Cardiac septum (tissue), 1 donor: Measurements from ENCODE around the gene DEPP1. TPM values are rescaled to one million over a fixed set of nuclear protein-coding genes. Genes with fewer than 3 reads are reported as not detected.

Experiments
- DNase-seq: peaks from one replicate; pipeline ENCODE4 v3.0.0-alpha.2; 2020; ENCODE audit warnings: low spot score
- intact Hi-C: fragments of 100-400 bp; cut with DNase I; formaldehyde crosslinking; loops from one replicate; pipeline ENCODE4 v1.14.0; 2022
- total RNA-seq: library from RNA; stranded (reverse); fragmentation: NEBNext Ultra II Directional; extraction: Animal tissue kit (Norgen Biotek cat#: 25700); gene quantifications from one replicate; pipeline ENCODE4 v1.2.1, GENCODE V29; 2021
- donor health status: DM: no; HTN: no; CAD: no.

Gene DEPP1
- total RNA-seq, 1 donor from 2014 or later: 45.5 TPM

DNA sequence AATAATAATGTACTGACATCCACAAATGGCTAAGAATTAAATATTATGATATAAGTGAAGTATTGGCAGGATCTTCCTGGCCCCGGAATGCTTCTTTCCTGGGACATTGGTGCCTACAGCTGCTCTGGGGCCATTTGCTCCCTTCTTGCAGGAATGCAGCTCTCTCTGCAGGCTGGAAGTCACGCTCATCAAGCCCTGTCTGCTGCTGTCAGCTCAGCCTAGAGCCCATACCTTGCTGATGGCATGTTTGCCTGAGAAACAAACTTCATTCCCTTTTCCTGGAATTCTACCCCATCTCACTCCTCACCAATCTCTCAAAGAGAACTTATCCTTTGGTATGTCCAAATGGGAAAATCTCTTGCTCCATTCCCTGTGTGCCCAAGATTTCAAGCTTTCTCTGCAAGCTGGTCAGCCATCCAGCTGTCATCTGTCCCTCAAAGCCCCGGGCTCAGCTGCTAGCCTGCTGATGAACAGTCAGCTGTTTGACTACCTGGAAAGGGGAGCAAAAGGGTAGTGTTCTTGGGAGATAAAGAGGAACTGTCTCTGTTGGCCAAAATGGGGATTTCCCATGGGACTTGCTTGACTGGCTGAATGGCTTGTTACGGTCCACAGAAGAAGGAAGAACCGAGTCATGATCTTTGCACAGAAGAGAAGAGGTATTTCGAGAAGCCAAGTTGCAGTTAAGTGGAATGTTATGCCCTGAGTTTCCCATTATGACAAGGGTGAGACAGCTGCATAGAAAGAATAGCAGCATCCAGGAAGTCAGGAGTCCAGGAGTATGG is 31.0 kb downstream of the DEPP1 start:
- peak; percentile 49 for DNase-seq
- intact Hi-C loops: no loop called here

DNA sequence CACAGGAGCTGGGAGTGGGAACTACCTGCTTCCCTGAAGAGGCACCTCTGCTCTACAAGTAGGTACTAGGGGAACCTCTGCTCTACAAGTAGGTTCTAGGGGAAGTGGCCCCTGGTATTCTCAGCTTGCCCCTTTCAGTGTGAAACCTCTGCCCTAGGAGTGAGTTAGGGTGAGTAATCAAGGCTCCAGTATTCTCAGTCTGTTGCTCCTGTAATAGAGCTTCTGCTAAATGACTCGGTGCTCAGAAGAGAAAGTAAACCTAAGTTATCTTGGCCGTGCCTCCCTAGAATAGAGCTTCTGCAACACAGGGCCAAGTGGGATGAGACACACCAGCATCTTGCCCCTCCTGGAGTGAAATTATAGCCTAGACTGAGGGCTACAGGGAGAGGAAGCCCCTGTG is 32.4 kb downstream of the DEPP1 start:
- intact Hi-C loops: no loop called here
- peak; percentile 39 for DNase-seq

DNA sequence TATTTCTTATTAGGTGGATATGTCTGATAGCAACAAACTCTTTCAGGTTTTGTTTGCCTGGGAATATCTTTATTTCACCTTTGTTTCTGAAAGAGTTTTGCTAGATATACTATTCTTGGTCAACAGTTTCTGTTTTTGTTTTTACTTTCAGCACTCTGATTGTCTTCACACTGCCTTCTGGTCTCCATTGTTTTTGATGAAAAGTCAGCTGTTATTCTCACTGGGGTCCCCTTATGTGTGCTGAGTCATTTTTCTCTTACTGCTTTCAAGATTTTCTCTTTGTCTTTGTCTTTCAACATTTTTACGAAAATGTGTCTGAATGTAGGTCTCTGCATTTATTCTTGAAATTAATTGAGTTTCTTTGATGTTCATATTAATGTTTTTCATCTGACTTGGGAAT is 34.3 kb downstream of the DEPP1 start:
- intact Hi-C loops: no loop called here
- DNase-seq: no peak

DNA sequence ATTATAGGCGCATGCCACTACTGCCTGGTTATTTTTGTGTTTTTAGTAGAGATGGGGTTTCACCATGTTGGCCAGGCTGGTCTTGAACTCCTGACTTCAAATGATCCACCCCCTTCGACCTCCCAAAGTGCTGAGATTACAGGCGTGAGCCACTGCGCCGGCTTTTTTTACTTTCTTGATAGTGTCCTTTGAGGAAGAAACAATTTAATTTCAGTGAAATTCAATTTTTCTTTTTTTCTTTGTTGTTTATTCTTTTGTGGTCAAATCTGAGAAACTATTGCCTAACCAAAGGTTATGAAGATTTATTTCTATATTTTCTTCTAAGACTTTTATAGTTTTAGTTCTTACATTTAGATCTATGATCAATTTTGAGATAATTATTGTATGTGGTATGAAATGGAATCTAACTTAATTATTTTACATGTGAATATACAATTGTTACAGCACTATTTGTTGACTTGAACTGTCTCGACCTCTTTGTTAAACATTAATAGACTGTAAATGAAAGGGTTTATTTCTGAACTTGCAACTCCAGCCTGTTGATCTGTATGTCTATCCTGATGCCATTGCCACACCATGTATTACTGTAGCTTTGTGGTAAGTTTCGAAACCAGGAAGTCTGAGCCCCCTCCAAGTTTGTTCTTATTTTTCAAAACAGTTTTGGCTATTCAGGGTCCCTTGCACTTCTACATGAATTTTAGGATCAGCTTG is 38.8 kb downstream of the DEPP1 start:
- DNase-seq: peak; percentile 46
- intact Hi-C loops: no loop called here

DNA sequence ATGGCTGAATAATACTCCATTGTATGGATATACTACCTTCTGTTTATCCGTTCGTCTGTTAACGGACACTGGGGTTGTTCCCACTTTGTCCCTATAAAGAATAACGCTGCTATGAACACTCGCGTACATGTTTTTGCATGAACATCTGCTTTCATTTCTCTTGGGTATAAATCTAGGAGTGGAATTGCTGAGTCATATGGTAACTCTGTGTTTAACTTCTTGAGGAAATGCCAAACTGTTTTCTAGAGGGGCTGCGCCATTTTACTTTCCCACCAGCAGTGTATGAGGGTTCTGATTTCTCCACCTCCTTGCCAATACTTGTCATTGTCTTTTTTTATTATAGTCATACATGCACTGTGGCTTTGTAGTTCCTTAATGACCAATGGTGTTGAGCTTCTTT is 39.7 kb downstream of the DEPP1 start:
- no peak for DNase-seq
- intact Hi-C loops: no loop called here

DNA sequence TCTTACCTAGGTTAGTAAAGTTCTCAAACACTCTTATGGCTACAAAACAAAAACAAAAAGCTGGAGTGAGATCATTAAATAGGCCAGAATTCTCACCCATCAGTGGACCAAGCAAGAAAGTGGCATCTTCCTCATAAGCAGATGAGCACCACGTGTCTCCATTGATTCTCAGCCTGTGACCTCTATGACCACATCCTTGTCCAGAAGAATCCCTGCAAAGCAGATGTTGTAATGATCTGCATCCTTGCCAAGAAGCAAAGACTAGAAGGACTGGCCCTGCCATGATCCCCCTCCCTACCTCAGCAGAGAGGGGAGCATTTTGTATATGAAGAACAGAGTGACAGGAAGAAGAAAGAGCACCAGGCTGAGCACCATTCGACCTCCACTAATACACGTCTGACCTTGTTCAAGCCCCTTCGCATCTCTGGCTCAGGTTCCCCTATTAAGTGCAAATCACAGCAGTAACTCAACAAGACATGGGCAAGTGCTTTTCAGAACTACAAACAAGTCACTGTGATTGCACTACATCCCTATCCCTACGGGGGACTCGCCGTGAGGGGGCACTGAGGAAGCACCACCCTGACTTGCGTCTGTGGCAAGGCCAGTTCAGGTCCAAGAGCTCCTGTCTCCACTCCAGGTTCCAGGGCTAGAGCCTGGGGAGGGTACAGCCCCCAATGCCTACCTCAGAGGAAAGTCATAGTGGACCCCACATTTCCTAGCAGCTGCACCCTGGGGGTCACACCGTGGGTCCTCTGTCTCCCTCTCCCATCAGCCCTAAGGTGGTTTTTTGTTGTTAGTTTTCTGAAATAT is 41.2 kb downstream of the DEPP1 start:
- intact Hi-C loops: no loop called here
- DNase-seq: peak; percentile 60

DNA sequence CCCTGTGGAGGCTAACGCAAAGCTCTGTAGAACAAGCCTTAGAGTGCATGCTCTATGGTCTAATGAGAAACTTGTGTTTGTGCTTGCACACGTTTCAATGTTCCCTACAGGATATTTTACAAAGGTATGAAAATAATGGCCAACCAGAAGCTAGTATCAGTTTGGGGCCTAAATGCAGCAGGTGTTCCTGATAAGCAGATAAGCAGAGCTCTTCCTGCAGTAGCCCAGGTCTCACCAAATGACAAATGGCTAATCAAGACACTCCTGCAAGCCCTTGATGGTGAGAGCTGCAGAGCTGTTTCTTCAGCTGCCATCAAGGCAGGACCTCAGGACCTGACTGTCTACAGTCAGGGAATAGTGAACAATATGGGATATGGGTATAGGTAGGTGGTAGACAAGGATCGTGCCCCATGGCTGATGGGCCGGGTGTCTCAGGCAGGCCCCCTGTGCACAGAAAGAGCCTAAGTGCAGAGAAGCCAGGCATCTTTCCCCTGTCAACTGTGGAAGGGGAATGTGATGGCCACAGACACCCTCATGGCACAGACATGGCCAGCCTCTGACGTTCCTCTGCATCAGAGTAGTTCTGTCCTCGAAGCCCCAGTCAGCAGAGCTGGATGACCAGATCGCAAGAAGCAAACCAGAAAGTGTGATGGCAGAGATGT is 42.2 kb downstream of the DEPP1 start:
- intact Hi-C loops: no loop called here
- DNase-seq: peak; percentile 47

DNA sequence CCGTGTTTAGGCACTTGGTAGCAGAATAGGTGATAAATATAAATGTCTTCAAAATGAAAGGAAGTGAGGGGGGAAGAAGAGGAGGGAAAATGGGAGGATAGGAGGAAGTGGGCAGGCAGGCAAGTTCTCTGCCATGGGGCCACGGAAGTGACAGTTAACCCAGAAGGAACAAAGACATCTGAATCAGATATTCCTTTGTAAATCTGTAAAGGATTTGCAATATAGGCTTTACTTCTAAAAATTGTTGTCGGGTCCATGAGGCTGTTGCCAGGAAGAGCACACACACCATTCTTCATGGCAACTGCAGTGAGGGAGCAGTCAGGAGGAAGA is 42.7 kb downstream of the DEPP1 start:
- intact Hi-C loops: no loop called here
- DNase-seq: no peak

DNA sequence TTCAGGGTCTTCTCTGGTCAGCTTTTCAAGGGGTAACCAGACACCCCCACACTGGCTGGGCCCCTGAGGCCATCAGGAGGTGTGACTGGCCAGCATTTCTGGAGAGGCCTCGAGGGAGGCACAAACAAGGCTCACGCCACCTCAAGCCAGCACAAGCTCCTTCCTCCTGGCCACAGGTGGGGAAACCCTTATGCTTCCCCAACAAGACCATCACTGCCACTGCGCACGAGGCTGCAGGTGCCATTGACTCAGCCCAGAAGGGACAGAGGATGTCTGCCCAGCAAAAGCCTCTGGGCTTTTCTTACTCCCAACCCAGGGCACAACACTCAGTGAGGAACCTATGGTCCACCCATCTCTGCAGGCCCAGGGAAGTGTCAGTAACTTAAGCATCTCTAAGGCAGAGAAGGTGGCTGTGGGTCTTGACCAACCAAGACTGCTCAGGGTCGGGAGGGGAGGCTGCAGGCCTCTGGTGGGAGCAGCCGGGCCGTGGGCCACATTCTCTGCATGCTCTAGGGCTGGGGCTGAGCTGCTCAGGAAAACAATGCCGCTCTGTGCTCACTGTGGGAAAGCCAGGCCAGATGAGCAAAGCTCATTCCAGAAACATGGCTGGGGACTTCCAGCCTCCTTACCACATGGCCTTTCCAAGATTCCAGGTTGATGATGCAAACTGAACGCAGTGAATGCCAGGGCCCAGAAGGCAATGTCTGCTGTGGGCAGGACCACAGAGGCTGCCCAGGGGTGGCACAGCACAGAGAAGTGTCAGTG is 43.2 kb downstream of the DEPP1 start:
- intact Hi-C loops: no loop called here
- DNase-seq: peak; percentile 83

DNA sequence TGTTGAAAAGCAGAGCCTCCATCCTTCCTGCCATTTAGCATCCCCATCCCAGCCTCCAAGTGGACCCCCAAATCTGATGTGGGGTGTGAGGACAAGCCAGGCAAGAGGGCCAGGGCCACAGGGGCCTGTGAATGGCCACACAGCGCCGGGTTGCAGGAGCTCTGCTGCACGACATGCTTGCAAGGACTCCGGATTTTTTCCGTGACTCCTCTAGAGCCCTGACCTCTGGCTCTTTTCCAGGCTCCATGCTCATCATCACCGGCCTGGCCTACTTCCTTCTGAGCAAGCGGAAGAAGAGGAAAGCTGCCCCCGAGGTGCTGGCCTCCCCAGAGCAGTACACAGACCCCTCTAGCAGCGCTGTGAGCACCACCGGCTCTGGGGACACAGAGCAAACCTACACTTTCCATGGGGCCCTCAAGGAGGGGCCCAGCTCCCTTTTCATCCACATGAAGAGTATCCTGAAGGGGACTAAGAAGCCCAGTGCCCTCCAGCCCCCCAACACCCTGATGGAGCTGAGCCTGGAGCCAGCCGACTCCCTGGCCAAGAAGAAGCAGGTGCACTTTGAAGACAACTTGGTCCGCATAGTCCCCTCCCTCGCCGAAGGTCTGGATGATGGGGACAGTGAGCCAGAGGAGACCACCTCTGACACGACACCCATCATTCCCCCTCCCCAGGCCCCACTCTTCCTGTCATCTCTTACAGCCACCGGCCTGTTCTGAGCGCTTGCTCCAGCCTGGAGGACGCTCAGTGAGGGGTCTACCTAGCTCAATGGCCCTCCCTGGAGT is 44.0 kb downstream of the DEPP1 start:
- intact Hi-C loops: loop anchor here (5.0 kb wide), 1 partner anchor 58 kb away; no protein-coding TSS in a partner anchor

DNA sequence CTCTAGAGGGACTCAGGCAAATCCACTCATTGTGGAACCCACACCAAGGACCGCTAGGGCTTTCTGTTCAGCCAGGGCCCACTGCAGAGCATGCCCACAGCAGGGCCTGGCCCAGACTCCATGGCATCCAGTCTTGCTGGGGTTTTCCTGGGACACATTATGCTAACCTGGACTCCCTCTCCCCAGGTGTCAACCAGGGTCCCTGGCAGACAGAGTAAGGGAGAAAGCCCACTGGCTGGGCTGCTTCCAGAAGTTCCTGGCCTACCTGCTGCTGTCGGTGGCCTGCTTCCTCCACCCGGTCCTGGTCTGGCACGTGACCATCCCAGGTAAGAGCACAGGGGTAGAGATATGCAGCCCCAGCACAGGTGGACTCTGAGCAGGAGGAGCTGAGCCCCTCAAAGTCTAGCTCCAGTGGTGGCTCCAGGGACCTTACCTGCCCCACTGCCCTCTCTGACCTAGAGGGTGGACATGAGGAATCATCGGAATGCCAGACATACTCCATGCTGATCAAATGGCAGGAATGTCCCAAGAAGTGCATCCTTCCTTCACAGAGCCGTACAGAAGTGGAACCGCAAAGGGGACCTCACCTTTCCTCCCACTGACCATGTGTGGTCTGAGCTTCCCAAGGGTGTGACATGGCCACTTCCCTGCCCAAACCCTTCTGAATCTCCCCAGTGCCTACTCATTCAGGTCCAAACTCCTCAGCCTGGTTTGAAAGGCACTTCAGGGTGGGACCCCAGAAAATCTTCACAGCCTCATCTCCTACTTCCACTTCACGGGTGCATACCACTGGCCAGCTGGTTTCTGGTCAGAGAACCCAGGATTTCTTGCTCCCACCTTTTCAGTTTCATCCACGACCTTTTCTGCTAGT is 44.9 kb downstream of the DEPP1 start:
- intact Hi-C loops: loop anchor here (5.0 kb wide), 1 partner anchor 59 kb away; no protein-coding TSS in a partner anchor
- DNase-seq: peak; percentile 68

More for the DNA sequence above, 44.0 kb downstream of the DEPP1 start:
- DNase-seq: peak; percentile 67

DNA sequence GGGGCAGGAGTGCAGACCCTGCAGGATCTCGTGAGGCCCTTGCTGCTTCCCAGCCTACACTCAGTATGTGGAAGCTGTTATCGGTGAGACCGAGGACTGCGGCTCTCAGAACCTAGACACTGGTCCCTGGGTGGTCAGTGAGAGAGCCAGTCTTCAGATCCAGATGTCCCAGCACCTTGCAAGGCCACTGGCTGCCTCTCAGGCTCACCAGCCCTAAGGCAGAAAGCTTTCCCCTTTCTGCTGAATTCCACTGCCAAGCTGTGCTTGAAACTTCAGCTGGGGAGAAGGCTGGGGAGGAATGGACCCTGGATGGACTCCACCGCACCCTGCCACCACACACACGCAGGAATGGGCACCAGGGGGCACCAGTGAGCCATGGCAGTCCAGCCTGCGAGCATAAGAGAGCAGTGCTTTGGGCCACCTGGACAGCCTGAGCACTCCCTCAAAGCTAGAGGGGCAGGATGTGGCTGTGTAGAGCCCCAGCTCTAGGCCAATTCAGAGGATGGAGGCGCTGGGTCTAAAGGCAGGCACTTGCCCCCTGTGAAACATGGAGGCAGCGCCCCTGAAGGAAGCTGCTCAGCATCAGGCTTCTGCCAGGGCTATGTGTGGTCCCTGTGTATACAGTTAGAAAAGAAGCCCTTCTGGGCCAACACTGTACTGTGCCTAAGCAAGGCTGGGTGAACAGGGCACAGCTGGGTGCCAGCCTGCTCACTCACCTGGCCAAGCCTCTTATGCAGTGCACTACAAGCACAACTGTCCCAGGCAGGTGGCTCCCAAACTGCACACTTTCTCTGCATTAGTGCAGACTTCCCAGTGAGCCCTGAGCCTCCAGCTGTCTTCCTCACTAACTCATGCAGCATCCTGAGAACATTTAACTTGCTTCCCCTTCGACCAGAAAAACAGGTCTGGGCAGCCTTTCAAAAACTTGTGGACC is 45.8 kb downstream of the DEPP1 start:
- peak; percentile 91 for DNase-seq
- intact Hi-C loops: loop anchor here (1.0 to 5.0 kb wide), 2 partner anchors 43 to 60 kb away; no protein-coding TSS in a partner anchor

DNA sequence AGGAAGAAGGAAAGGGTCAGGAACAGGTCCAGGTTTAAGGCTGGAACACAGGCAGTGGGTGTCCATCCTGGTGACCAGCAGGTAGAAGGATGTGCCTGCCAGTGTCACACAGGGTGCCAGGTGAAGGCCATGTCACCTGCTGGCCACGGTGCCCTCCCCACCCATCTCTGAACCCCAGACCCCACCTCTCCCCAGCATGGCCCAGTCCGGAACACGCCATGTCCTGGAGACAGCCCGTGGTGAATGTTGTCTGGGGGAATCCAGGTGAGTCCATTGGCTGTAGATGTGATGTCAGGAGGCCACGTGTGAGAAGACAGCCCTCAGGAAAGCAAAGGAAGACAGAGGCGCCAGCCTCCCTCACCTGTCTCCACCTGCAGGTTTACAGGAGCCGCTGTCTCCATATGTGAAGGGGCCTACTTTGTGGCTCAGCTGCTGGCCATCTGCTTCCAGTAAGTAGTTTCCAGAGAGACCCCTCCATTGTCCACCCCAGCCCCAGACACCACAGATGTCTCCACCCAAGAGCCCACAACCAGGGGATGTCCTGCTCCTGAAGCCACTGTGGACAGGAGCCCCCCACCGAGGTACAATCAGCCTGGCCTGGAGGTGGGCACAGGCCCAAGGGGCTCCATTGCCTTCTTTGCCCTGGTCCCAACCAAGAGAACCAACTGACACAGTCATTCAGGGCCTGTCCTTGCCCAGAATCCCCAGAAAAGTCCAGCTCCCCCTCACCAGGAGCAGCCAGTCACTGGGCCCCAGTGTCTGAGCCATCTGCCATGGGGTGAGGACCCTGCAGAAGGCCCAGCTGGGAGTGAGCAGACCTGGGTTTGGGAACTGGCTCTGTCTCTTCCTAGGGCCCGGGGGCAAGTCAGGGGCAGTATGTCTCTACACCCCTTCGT is 46.7 kb downstream of the DEPP1 start:
- intact Hi-C loops: loop anchor here (1.0 to 5.0 kb wide), 2 partner anchors 43 to 60 kb away; no protein-coding TSS in a partner anchor

DNA sequence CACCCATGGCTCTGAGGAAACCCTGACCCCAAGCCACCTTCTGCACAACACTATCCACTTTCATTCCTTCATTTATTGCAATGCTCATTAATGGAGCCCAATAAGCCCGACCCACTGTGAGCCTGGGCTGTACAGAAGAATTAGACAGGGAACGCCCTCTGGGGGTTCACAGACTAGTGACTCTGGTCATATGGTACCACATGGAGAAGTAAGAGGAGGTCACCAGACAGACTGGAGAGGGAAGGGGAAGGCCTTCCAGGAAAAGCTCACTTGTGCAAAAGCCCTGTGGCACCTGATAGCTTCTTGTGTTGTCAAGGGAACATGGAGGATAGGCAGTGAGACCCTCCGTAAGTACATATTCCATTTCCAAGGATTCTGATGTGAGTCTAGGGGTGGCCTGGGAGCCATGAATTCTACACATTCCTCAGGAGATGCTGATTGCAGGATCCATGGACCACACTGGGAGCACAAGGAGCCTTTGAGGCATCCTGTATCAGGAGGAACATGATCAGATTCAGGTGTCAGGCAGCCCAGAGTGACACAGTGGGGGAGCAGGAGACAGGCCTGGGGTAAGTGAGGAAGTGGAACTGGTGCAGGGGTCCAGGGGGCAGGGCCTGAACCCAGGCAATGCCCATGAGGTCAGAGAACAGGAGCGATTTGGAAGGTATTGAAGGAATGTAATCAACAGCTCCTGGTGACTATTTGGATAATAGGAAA is 47.5 kb downstream of the DEPP1 start:
- DNase-seq: peak; percentile 66
- intact Hi-C loops: loop anchor here (5.0 kb wide), 1 partner anchor 61 kb away; no protein-coding TSS in a partner anchor

More for the DNA sequence above, 46.7 kb downstream of the DEPP1 start:
- peak; percentile 63 for DNase-seq
